HG03045 (cell line): ENCODE measurements around the gene OBI1.
"Not testable (repeated sequence)": the region's sequence is repeated elsewhere in the genome, so short reads cannot be mapped to it uniquely, and the experiment has no call there.

ENCODE experiments used
- ATAC-seq: cut with Tn5 transposase; IDR thresholded peaks from one replicate; pipeline ENCODE4 v1.9.1; 2021; ENCODE audit warnings: mild to moderate bottlenecking, moderate library complexity; ENCODE audit not compliant: unreplicated experiment

OBI1 gene

GRCh38 chr13:78649997-78650716 lies 8.8 kb downstream of the OBI1 start:
- ATAC-seq: no peak

DNA sequence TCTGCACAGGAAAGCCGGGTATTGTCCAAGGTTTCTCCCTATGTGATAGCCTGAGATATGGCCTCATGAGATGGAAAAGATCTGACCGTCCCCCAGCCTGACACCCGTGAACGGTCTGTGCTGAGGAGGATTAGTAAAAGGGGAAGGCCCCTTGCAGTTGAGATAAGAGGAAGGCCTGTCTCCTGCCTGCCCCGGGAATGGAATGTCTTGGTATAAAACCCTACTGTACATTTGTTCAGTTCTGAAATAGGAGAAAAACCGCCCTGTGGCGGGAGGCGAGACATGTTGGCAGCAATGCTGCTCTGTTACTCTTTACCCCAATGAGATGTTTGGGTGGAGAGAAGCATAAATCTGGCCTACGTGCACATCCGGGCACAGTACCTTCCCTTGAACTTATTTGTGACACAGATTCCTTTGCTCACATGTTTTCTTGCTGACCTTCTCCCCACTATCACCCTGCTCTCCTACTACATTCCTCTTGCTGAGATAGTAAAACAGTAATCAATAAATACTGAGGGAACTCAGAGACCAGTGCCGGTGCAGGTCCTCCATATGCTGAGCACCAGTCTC lies 11.8 kb downstream of the OBI1 start:
- not testable (repeated sequence) for ATAC-seq

DNA sequence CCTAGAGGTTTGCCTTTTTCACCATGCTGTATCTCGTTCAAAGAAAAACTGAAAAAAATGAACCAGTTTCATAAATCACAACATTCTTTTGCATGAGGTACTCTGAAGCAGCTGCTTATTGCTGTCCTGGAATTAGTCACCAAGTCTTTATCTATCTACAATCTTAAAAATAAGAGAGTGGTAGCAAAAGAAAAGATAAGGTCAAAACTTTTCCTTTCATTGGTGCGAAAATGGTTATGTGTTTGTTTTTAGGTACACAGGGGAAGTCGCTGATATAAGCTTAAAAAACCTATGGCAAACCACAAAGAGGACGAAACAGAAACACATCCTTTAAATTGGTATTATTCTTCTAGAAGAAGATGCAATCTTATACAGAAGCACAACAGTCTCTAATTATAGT lies 20.7 kb downstream of the OBI1 start:
- ATAC-seq: no peak

DNA sequence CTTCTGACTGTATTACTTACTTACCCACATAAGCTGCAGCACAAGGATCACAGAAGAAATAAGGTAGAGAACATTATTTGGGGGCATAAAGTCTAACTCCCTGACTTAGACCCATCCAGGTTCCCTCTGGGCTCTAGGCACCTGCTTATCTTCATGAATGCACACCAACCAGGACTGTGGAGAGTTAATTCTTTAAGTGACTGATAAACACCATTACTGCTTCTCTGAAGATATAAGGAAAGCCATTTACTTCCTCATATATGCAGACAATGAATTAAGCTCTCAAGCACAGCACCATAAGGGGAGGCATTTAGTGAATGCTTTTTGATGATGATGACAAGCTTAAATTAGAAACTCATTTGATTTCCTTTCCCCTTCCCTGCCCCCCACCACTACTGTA lies 22.5 kb downstream of the OBI1 start:
- no peak for ATAC-seq

DNA sequence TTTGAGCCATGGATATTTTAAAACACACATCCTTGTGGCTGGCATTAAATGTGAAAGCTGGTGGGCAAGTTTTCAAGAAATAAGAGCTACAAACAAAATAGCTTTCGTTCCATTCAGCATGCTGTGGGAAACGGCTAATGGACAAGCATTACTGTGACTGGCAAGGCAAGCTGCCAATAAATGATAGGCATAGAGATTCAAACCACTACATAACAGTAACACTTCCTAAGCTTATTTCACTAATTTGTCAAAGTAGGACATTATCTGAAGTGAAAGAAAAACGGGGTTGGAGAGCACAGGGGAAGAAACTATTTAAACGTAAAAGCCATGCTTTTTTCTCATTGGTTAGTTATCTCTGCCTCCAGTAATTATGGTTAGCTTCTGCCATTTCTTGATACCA lies 26.0 kb downstream of the OBI1 start:
- no peak for ATAC-seq

DNA sequence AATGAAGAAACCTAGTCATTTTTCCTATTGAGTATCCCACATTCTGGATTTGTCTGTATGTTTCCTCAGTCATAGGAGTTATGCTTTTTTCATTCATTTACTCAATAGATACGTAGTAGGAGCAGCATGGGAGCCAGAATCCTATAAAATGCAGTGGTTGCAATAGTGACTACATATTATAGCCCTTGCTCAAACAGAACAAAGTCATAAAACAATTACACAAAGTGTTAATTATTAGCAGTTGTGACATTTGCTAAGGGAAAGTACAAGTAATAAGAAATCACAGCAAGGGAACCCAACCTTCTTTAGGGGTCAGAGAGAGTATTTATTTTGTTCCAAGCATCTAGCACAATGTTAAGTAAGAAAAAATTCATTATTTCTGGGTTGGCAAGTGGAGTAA lies 27.9 kb downstream of the OBI1 start:
- ATAC-seq: no peak

DNA sequence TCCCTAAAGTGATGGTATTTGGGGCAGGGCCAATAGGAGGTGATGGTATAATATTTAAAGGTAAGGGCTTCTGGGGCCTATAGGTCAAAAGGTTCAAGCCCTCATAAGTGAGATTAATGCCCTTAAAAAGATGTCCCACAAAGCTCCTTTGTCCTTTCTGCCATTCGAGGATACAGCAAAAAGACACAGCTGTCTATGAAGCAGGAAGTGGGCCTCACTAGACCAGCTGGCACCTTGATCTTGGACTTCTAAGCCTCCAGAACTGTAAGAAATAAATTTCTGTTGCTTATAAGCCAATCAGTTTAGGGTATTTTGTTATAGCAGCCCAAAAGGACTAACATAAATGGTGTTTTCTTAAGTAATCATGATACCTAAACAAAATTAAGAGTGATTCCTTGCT lies 28.4 kb downstream of the OBI1 start:
- no peak for ATAC-seq

- ATAC-seq: no peak
These were observed 33.6 kb downstream of the OBI1 start for GRCh38 chr13:78625384-78625783.

- ATAC-seq: no peak
These were observed 35.8 kb downstream of the OBI1 start for GRCh38 chr13:78623132-78623531.

DNA sequence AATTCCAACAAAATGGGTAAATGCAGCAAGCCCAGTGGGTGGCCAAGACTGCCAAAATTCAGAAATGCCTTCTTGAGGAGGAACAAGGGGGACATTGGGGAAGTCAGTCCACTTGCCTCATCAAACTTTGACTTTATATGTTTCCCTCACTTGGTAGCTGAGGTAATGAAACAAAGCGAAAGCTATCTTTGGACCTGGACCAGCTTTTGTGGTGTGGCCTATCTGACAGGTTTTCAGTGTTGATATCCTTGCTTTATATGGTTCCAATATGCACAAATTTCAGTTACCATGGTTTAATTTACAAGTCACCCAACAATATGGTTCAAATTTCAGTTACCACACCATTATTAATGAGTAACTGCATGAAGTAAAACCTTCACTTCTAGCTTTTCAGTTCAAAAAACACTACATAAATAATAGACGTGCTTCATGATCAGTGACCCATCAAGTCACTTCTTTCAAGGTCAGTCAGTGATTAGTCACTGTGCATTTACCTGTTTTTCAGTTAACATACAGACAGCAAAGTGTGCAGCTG lies 38.0 kb downstream of the OBI1 start:
- no peak for ATAC-seq

GRCh38 chr13:78618411-78618810 lies 40.5 kb downstream of the OBI1 start:
- no peak for ATAC-seq

DNA sequence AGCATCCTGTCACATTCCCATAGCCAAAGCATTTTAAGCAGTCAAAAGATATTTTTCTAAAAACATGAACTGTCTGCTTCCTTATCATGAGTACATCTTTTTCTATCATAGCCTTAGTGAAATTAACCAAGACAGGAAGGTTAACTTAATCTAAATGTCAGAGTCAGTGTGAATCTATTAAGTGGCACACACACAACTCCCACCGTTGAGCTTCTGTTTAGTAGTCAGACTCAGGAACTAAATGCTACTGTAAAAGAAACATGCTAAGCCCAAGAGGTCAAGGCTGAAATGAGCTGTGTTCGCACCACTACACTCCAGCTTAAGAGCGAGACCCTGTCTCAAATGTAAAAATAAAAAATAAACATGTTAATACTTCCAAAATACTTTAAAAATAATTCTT lies 47.9 kb downstream of the OBI1 start:
- ATAC-seq: no peak

GRCh38 chr13:78610381-78610883 lies 48.5 kb downstream of the OBI1 start:
- ATAC-seq: no peak

- no peak for ATAC-seq
These were observed 49.3 kb downstream of the OBI1 start for GRCh38 chr13:78609464-78610205.

GRCh38 chr13:78608688-78609463 lies 50.1 kb downstream of the OBI1 start:
- no peak for ATAC-seq

GRCh38 chr13:78608252-78608687 lies 50.7 kb downstream of the OBI1 start:
- no peak for ATAC-seq

GRCh38 chr13:78607409-78608251 lies 51.3 kb downstream of the OBI1 start:
- no peak for ATAC-seq

DNA sequence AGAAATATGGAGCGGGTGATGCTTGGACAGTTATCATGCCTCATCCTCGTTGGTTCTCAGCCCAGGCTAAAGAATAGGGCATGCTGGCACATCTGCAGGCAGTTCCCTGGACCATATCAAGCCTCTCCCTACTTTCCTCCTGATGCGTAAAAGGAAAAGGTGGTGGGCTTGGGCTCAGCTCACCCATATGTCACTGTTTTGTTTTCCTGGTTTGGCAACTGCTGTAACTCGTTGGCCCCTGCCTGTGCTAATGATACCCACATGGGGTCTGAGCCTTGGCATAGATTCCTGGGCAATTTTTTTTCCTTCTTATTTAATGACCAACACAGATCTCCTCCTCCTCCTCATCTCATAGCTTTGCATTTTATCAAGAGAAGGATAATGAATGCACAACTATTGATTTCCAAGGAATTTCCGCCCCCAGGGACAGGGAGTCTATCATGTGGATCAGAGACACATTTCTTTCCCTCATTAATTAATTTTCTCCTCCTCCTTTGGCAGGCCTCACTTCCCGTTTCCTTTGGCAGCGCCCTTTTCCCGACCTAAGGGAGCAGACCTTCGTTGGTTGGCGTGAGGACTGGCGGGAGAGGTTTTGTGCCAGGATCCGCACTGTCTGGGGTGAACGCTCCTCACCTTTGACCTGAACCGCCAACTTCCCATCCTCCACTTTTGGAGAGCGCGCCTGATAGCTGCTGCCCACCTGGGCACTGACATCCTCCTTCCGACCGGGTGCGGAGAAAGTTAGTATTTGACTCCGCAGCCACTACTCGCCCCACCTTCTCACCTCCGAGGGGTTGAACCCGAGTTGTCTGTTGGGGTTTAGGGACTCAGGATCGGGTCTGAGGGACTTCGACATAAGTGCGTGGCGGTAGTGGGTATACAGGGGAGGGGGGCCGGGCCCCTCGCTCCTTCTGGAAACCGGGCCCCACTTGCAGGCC lies 52.2 kb downstream of the OBI1 start:
- ATAC-seq: no peak
